Epithelial cell of proximal tubule (primary cell): ENCODE results near the gene ACSS1. TPM values are rescaled to one million over a fixed set of nuclear protein-coding genes. Genes with fewer than 3 reads are reported as not detected.

ENCODE experiments used
- DNase-seq: peaks from one replicate; pipeline ENCODE4 v3.0.0-alpha.2; 2011; ENCODE audit warnings: low read depth
- H3K4me3 ChIP-seq: 2 replicates; pipeline ENCODE4 v1.5.1; 2011; ENCODE audit warnings: low read depth, mild to moderate bottlenecking, low read length
- total RNA-seq: library from RNA; depleted of rRNA; stranded (reverse); fragments of >200 nt; gene quantifications from 2 replicates; pipeline ENCODE4 v1.2.3, GENCODE V29; 2015
- TF ChIP-seq, protein P1 (sequence below): conservative IDR thresholded peaks from 2 replicates; pipeline ENCODE4 v1.5.1; 2012; ENCODE audit warnings: low read depth, mild to moderate bottlenecking, low read length

ACSS1 gene
- total RNA-seq, 1 donor from 2014 or later, result 3.9 TPM

DNA sequence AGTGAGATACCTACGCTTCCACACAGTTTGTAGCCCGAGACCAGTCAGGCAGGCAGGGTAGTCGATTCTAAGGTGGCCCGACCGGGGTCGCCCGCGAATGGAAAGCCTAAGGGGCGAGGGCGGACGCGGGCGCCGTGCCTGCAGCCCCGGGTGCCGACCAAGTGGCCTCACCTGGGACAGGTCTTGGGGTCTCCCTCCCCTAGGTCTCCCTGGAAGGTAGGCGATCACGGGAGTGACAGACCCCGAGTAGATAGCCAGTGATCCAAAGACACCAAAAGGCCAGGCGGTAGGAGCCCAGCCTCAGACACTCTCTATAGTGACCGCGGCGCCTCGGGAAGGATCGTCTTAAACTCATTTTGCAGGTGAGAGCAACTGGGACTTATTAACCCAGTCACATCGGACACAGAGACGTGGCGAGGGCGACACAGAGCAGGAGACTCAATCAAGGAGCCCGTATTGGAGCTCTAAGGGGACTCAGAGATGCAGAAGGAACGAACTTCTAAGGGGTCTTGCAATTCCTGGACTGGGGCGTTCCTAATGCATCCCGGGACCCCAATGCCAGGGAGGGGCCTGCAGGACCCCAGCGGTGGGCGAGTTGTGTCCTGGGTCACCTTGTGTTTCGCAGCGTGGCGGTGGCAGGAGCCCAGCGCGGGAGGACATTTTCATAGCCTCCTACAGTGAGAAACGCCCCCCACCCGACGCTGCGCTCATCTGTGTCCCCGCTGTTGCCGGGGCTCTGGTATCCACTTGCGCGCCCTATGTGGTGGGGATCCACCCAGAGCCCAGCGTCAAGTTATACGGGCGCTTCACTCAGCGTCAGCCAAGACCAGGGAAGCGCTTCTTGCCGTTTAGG, 26.1 kb upstream of the ACSS1 start:
- H3K4me3 ChIP-seq, result no peak overlapping the region
- DNase-seq, result no peak
- TF ChIP-seq, protein P1, sequence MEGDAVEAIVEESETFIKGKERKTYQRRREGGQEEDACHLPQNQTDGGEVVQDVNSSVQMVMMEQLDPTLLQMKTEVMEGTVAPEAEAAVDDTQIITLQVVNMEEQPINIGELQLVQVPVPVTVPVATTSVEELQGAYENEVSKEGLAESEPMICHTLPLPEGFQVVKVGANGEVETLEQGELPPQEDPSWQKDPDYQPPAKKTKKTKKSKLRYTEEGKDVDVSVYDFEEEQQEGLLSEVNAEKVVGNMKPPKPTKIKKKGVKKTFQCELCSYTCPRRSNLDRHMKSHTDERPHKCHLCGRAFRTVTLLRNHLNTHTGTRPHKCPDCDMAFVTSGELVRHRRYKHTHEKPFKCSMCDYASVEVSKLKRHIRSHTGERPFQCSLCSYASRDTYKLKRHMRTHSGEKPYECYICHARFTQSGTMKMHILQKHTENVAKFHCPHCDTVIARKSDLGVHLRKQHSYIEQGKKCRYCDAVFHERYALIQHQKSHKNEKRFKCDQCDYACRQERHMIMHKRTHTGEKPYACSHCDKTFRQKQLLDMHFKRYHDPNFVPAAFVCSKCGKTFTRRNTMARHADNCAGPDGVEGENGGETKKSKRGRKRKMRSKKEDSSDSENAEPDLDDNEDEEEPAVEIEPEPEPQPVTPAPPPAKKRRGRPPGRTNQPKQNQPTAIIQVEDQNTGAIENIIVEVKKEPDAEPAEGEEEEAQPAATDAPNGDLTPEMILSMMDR, result peak; percentile 39

DNA sequence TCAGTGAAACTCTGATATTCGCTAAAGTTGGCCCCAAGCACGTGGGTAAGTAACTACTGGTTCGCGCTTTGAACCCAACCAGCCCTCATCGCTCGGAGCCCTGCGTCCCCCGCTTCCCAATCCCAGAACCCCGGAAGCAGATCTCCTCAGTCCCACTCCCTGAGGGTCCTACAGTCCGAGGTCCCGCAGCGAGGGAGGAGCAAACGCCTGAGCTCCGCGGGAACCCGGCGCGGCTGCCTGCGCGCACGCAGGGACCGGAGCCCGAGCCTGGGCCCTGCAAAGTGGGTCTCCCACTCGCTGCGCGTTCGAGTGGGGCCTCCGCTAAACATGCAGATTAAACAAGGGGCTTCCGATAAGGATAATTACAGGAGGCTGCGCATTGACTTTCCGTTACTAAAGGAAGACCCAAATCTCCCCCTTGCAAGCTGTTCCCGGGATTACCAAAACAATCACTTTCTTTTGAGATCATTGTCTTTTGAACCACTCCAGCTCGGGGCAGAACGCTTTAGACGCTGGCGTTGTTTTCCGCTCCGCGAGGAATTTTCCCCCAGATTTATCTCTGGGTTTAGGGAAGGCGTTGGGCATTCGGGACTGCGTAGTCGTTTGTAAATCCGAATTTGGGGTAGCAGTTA, 25.3 kb upstream of the ACSS1 start:
- no peak overlapping the region for H3K4me3 ChIP-seq
- TF ChIP-seq, protein P1, result no peak
- no peak for DNase-seq

DNA sequence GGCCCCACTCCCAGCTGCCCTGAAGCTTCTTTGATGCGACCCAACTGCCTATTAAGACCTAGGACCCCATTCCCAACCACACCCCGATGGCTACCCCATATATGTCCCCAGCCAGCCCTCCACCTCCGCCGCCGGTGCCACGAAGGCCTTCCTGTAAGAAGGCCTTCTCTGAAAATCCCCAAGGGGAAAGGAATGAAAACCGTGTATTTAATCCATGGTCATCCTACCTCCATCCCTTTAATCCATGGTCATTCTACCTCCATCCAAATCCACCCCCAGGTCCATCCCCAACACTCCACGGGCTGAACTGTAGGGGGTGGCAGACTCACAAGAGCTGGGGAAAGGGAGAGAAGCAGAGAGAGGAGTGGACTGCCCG, 24.5 kb upstream of the ACSS1 start:
- DNase-seq, result no peak
- no peak overlapping the region for H3K4me3 ChIP-seq
- TF ChIP-seq, protein P1, result no peak

DNA sequence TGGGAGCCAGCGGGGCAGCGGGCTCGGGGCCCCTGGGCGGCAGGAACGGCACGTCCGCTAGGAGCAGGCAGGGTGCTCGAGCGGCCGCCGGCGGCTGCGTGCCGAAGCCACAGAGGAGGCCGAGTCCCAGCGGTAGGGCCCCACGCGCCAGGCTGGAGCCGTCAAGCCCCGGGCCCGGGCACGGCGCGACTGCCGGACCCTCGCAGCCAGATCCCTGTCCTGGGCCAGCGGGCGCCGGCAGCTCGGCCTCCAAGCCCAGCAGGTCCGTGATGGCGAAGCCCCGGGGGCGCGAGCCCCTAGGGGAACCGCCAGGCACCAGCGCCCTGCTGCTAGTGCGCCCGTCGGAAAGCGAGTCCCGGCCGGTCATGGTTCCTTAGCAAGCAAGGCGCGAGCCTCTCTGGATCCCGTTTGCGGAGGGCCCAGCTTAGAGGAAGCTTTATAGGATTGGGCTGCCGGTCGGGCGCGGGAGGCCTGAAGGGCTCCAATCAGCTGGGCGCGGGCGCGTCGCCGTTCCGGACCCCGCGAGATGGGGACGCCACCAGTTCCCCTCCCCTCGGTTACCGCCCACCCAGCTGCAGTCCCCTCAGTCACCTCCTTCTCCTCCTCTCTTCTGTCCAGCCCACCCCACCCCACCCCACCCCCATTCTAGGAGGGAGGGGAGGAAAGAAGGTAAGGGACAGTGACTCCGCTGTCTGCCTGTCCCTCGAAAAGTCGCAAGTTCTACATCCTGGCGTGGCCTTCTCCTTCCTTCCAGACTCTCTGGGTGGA, 24.0 kb upstream of the ACSS1 start, which contains the start of gene VSX1:
TSS of gene VSX1 (minus strand) at position 412 of the 768 bp plus-strand sequence. CDS start at position 367, 45 bp downstream.
- DNase-seq, result no peak
- TF ChIP-seq, protein P1, result no peak
- H3K4me3 ChIP-seq, result no peak within 1 kb of the TSS

DNA sequence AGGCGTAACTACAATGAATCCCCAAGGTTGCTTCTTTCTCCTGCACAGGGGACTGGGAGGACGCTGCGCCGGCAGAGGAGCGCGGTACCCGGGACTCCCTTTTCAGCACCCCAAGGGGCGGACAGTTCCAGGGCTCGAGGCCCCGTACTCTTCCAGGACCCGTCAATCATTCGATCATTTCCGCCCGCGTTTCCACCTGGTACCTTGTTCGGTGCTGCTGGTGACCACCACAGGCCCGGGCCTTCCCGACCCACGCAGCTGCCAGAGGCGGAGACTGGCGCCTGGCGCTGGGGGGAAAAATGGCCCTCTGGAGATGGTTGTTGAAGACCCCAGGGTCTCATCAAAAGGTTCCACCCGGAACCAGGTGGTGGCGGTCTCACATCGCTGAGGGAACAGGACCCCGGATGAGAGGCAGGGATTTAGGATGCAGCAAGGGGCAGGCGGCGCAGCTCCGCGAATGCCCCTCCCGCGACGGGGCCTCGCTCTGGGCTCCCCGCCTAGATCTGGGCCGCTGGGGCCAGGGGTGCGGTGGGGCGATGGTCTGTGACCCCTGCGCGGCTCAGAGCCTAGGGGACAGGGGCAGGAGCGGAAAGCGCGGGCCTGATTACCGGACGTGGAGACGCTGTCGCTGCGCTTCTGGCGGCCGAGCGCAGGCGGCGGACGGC, 23.3 kb upstream of the ACSS1 start:
- DNase-seq, result no peak
- TF ChIP-seq, protein P1, result no peak
- no peak overlapping the region for H3K4me3 ChIP-seq

DNA sequence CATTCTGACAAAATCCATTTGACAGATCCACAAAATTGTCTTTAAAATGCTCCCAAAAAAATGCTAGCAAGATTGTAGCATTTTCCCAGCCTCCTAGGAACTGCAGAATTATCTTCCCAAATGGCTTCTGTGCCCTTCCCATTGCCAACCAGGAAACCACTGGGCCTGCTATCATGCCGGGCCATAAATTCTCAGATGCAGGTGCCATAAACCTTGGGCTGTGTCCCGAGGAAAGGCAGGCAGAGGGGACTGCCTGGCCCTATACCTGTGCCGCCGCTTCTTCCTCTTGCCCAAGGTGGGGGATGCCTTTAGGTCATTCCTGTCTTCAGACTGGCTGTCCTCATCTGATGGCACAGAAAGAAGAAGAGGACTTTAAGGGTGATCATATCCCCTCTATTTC, 21.2 kb upstream of the ACSS1 start:
- TF ChIP-seq, protein P1, result no peak
- no peak for DNase-seq
- H3K4me3 ChIP-seq, result no peak overlapping the region
